ENCODE data around the gene NCOA7. TPM values are rescaled to one million over a fixed set of nuclear protein-coding genes. Genes with fewer than 3 reads are reported as not detected.
A peak's percentile ranks its signal among the peaks of the same experiment; 100 is the strongest.

NCOA7 gene
- total RNA-seq, 4 donors from 2014 or later, result 9.0 to 36.2 (median 21.8) TPM

- no peaks in the 10 kb centered on the region for H3K4me1 ChIP-seq
- H3K27ac ChIP-seq, result peak overlapping the region; percentile 87 to 94 (median 91)
- no peaks in the 10 kb centered on the region for H3K36me3 ChIP-seq
- H3K4me3 ChIP-seq (replicated peaks in 1 of 3), result peak overlapping the region; percentile 29 to 43 (median 35)
- no peaks in the 10 kb centered on the region for H3K27me3 ChIP-seq
- intact Hi-C loops (cut with DNase I), result loop anchor here (10.0 kb wide), 1 partner anchor 174 kb away; the partner anchor contains the start of gene HINT3
- TF ChIP-seq POLR2A (IDR thresholded peaks at IDR 0.05) (peak in 1 of 2 donors; percentile 43), CTCF (IDR thresholded peaks at IDR 0.05) (no peak)
- no peaks in the 10 kb centered on the region for H3K9me3 ChIP-seq
- DNase-seq, result peak; percentile 51 to 54
- 0 to 1% methylated on average over 27 to 28 of the region's 28 CpGs for WGBS, 2 donors
Observed at GRCh38 chr6:125780540-125781313, 10.0 kb upstream of the NCOA7 start.

- no peaks in the 10 kb centered on the region for H3K9me3 ChIP-seq
- peak overlapping the region; percentile 29 to 43 (median 35) for H3K4me3 ChIP-seq (replicated peaks in 1 of 3)
- WGBS, 2 donors, result 2 to 3% methylated on average over 3 of the region's 3 CpGs
- H3K27me3 ChIP-seq, result no peaks in the 10 kb centered on the region
- DNase-seq, result peak; percentile 24 to 42
- no peak for TF ChIP-seq CTCF (IDR thresholded peaks at IDR 0.05)
- no peak for TF ChIP-seq POLR2A (IDR thresholded peaks at IDR 0.05)
- no peaks in the 10 kb centered on the region for H3K36me3 ChIP-seq
- H3K4me1 ChIP-seq, result no peaks in the 10 kb centered on the region
- peak overlapping the region; percentile 87 to 94 (median 91) for H3K27ac ChIP-seq
- intact Hi-C loops (cut with DNase I), result loop anchor here (10.0 kb wide), 1 partner anchor 173 kb away; the partner anchor contains the start of gene HINT3
Observed at GRCh38 chr6:125781314-125781868, 9.4 kb upstream of the NCOA7 start.

DNA sequence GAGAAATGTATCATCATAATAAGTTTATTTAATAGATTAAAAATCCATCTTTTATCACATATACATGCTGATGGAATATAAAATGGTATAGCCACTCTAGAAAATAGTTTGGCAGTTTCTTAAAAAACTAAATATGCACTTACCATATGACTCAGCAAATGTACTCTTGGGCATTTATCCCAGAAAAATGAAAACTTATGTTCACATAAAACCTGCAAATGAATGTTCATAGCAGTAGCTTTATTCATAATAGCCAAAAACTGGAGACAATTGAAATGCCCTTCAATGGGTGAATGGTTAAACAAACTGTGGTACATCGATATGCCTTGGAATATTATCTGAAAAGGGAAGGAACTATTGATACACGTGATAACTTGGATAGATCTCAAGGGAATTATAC is 6.4 kb upstream of the NCOA7 start:
- Histone ChIP-seq H3K27ac (no peak overlapping the region), H3K4me3 (replicated peaks in 1 of 3) (no peak overlapping the region), H3K36me3 (no peaks in the 10 kb centered on the region), H3K9me3 (no peaks in the 10 kb centered on the region), H3K27me3 (no peaks in the 10 kb centered on the region), H3K4me1 (peaks cover 0 to 8% of the 10 kb centered on the region in 2 donors)
- DNase-seq, result no peak
- 81 to 87% methylated on average over 2 of the region's 2 CpGs for WGBS, 2 donors
- TF ChIP-seq CTCF (IDR thresholded peaks at IDR 0.05) (no peak), POLR2A (IDR thresholded peaks at IDR 0.05) (no peak)
- intact Hi-C loops (cut with DNase I), result loop anchor here (10.0 kb wide), 1 partner anchor 170 kb away; the partner anchor contains the start of gene HINT3

GRCh38 chr6:125787791-125788190 is 3.0 kb upstream of the NCOA7 start:
- Histone ChIP-seq H3K4me1 (peaks cover 8 to 17% of the 10 kb centered on the region in 2 donors), H3K9me3 (no peaks in the 10 kb centered on the region), H3K4me3 (replicated peaks in 1 of 3) (no peak overlapping the region), H3K27ac (no peak overlapping the region), H3K36me3 (no peaks in the 10 kb centered on the region), H3K27me3 (no peaks in the 10 kb centered on the region)
- no peak for TF ChIP-seq POLR2A (IDR thresholded peaks at IDR 0.05)
- TF ChIP-seq CTCF (IDR thresholded peaks at IDR 0.05), result peak in 2 of 6 experiments; percentile 8 to 22
- 38 to 42% methylated on average over 2 of the region's 2 CpGs for WGBS, 2 donors
- DNase-seq, result no peak
- intact Hi-C loops (cut with DNase I), result loop anchor here (10.0 kb wide), 1 partner anchor 167 kb away; the partner anchor contains the start of gene HINT3

DNA sequence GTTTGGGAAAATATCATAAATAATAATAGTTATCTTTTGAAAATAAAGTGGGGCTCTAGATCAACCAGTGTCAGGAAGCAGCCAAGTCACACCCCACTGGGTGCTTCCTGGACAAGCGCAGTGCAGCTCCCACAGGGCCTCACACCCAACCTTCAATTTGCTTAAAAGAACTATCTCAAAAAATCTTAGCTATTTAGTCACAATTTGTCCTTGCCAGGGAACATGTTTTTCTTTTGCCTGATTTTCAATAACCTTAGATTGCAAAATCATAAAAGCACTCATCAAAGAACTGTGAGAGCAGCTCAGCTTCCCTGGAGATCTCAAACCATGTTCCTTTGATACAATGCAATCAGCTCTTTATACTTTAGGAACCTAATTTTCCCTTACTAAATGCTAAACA is 1.6 kb upstream of the NCOA7 start:
- TF ChIP-seq POLR2A (IDR thresholded peaks at IDR 0.05) (no peak), CTCF (IDR thresholded peaks at IDR 0.05) (no peak)
- Histone ChIP-seq H3K27me3 (no peaks in the 10 kb centered on the region), H3K27ac (peak overlapping the region; percentile 17 to 99 (median 90)), H3K4me1 (peaks cover 8 to 17% of the 10 kb centered on the region in 2 donors), H3K36me3 (no peaks in the 10 kb centered on the region), H3K9me3 (no peaks in the 10 kb centered on the region), H3K4me3 (replicated peaks in 1 of 3) (no peak overlapping the region)
- WGBS, 2 donors, result 57 to 73% methylated on average over 1 of the region's 1 CpG
- intact Hi-C loops (cut with DNase I), result loop anchor here (10.0 kb wide), 1 partner anchor 166 kb away; the partner anchor contains the start of gene HINT3
- peak; percentile 36 to 41 for DNase-seq

Data from thyroid gland (tissue), 4 donors.